Measurements from ENCODE around the gene SLU7.

GRCh38 chr5:160377651-160378050 is 41.2 kb downstream of the SLU7 start:
- TF ChIP-seq CTCF (IDR thresholded peaks at IDR 0.05) (no peak), EZH2 (IDR thresholded peaks at IDR 0.05) (no peak), EZH2phosphoT487 (IDR thresholded peaks at IDR 0.05) (no peak)
